Testis (tissue), 2 donors: ENCODE data around the gene SLC38A2.

ENCODE experiments used
- CTCF ChIP-seq, 3 experiments: fragments of 450-650 bp in 2 of 3; fragments of 200-600 bp in 1 of 3; sonication (generic) in 1 of 3; IDR thresholded peaks; one replicate each; pipeline ENCODE4 v1.5.1; 2016 to 2019; ENCODE audit warnings: antibody characterized with exemption in 3 of 3, mild to moderate bottlenecking in 2 of 3, moderate library complexity in 1 of 3
- POLR2A ChIP-seq: fragments of 450-650 bp; IDR thresholded peaks from one replicate; pipeline ENCODE4 v1.6.1; 2017; ENCODE audit warnings: antibody characterized with exemption, mild to moderate bottlenecking, moderate library complexity

DNA sequence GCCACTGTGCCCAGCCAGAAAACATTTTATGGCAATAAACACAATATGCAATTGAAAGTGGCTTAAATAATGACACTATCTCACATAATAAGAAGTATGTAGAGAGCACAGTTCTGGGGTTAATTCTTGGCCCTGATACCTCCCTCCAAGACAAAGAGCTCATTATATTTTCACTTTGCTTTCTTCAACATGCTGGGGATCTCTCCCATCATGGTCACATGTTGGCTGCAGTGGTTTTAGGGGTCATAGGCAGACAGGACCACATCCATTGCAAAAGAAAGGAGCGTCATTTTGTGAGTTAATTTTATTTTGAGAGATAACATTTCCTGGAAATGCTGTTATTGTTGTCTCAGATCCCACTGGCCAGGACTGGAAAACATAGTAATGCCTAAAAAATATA, 8.3 kb upstream of the SLC38A2 start:
- TF ChIP-seq CTCF (IDR thresholded peaks at IDR 0.05), result no peak
- no peak for TF ChIP-seq POLR2A
